Measurements from ENCODE around the gene VSNL1.
A peak's percentile ranks its signal among the peaks of the same experiment; 100 is the strongest.

The VSNL1 gene

GRCh38 chr2:17620841-17621240 lies 80.3 kb downstream of the VSNL1 start:
- H3K9me3 ChIP-seq (ENCODE audit: control insufficient read depth, insufficient read depth, low read depth, low read length), result no peaks in the 10 kb centered on the region
- no peak overlapping the region for H3K27ac ChIP-seq (ENCODE audit: extremely low read depth, low read depth, low read length)
- POLR2A ChIA-PET, result no interaction called here
- TF ChIP-seq ZNF366 (tag by site-specific recombination; conservative IDR thresholded peaks at IDR 0.05) (peak; percentile 43; the same call in 1 of the 2 replicates), ZNF768 (tag by site-specific recombination; IDR thresholded peaks at IDR 0.05) (no peak), ZNF660 (tag by site-specific recombination; IDR thresholded peaks at IDR 0.05) (no peak), GLIS2 (tag by site-specific recombination; IDR thresholded peaks at IDR 0.05) (no peak), ZNF2 (tag by site-specific recombination; IDR thresholded peaks at IDR 0.05) (no peak), ZNF560 (tag by site-specific recombination; IDR thresholded peaks at IDR 0.05; ENCODE audit: borderline replicate concordance) (no peak), FEZF1 (tag by site-specific recombination; IDR thresholded peaks at IDR 0.05) (no peak), ZSCAN16 (tag by site-specific recombination; IDR thresholded peaks at IDR 0.05) (no peak)
- CTCF ChIA-PET, result no interaction called here
- H3K4me3 ChIP-seq (ENCODE audit: low read depth, low read length), result no peak overlapping the region
- no peaks in the 10 kb centered on the region; the same call in 1 of the 2 replicates for H3K4me1 ChIP-seq (ENCODE audit: control insufficient read depth, insufficient read depth, low read length)
- H3K36me3 ChIP-seq (ENCODE audit: control insufficient read depth in 2 of 2, insufficient read depth in 1 of 2, low read length in 2 of 2), result no peaks in the 10 kb centered on the region

DNA sequence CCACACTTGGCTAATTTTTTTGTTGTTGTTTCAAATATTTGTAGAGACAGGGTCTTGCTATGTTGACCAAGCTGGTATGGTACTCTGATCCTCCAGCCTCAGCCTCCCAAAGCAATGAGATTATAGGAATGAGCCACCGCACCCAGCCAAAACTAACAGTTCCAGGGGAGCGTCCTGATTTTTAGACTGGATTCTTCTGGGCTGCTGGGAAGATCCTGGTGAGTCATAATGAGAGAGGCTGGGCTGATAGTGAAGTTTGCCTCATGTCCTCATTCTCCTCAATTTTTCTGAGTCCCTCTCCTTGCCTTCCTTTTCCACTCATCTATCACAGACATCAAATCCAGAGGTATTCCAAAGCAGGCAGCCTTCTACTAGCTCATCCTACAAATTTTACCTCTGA lies 81.3 kb downstream of the VSNL1 start:
- TF ChIP-seq TCF7L2 (IDR thresholded peaks at IDR 0.05; ENCODE audit: borderline replicate concordance, low read depth, low read length) (no peak), ZNF302 (tag by site-specific recombination; IDR thresholded peaks at IDR 0.05; ENCODE audit: low read depth) (no peak), ZNF747 (tag by site-specific recombination; IDR thresholded peaks at IDR 0.05) (no peak), ZNF837 (tag by site-specific recombination; IDR thresholded peaks at IDR 0.05) (no peak), ZNF529 (tag by site-specific recombination; IDR thresholded peaks at IDR 0.05; ENCODE audit: insufficient replicate concordance) (no peak), BCL6B (tag by site-specific recombination; IDR thresholded peaks at IDR 0.05) (no peak), ZNF174 (tag by site-specific recombination; IDR thresholded peaks at IDR 0.05) (no peak), ZNF292 (tag by site-specific recombination; IDR thresholded peaks at IDR 0.05; ENCODE audit: borderline replicate concordance, low read depth) (no peak), HOXC10 (CRISPR knock-in tag; IDR thresholded peaks at IDR 0.05) (no peak), SP2 (tag by site-specific recombination; IDR thresholded peaks at IDR 0.05) (no peak), ZSCAN23 (tag by site-specific recombination; IDR thresholded peaks at IDR 0.05) (no peak), ZBTB20 (tag by site-specific recombination; IDR thresholded peaks at IDR 0.05) (no peak), ZFP3 (tag by site-specific recombination; IDR thresholded peaks at IDR 0.05; ENCODE audit: low read depth) (no peak), ZNF280C (tag by site-specific recombination; IDR thresholded peaks at IDR 0.05) (no peak), ZNF266 (tag by site-specific recombination; IDR thresholded peaks at IDR 0.05; ENCODE audit: low read depth) (no peak), REPIN1 (tag by site-specific recombination; IDR thresholded peaks at IDR 0.05; ENCODE audit: low read depth) (no peak), ZNF561 (tag by site-specific recombination; IDR thresholded peaks at IDR 0.05; ENCODE audit: borderline replicate concordance) (no peak)
- TF ChIP-seq, protein P1, sequence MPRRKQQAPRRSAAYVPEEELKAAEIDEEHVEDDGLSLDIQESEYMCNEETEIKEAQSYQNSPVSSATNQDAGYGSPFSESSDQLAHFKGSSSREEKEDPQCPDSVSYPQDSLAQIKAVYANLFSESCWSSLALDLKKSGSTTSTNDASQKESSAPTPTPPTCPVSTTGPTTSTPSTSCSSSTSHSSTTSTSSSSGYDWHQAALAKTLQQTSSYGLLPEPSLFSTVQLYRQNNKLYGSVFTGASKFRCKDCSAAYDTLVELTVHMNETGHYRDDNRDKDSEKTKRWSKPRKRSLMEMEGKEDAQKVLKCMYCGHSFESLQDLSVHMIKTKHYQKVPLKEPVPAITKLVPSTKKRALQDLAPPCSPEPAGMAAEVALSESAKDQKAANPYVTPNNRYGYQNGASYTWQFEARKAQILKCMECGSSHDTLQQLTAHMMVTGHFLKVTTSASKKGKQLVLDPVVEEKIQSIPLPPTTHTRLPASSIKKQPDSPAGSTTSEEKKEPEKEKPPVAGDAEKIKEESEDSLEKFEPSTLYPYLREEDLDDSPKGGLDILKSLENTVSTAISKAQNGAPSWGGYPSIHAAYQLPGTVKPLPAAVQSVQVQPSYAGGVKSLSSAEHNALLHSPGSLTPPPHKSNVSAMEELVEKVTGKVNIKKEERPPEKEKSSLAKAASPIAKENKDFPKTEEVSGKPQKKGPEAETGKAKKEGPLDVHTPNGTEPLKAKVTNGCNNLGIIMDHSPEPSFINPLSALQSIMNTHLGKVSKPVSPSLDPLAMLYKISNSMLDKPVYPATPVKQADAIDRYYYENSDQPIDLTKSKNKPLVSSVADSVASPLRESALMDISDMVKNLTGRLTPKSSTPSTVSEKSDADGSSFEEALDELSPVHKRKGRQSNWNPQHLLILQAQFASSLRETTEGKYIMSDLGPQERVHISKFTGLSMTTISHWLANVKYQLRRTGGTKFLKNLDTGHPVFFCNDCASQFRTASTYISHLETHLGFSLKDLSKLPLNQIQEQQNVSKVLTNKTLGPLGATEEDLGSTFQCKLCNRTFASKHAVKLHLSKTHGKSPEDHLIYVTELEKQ (tag by site-specific recombination; IDR thresholded peaks at IDR 0.05; ENCODE audit: borderline replicate concordance), result no peak
- H3K4me3 ChIP-seq (ENCODE audit: low read depth, low read length), result no peak overlapping the region
- H3K36me3 ChIP-seq (ENCODE audit: control insufficient read depth in 2 of 2, insufficient read depth in 1 of 2, low read length in 2 of 2), result no peaks in the 10 kb centered on the region
- POLR2A ChIA-PET, result interaction anchor here (0.6 kb wide), 1 partner anchor 49 kb away, joined by 3 read pairs; no protein-coding TSS in a partner anchor
- no peaks in the 10 kb centered on the region for H3K9me3 ChIP-seq (ENCODE audit: control insufficient read depth, insufficient read depth, low read depth, low read length)
- H3K27ac ChIP-seq (ENCODE audit: extremely low read depth, low read depth, low read length), result no peak overlapping the region
- H3K4me1 ChIP-seq (ENCODE audit: control insufficient read depth, insufficient read depth, low read length), result no peaks in the 10 kb centered on the region; the same call in 1 of the 2 replicates
- CTCF ChIA-PET, result interaction anchor here (0.6 to 0.9 kb wide), 2 partner anchors 849 to 1349 kb away, joined by 4 to 5 read pairs; no protein-coding TSS in a partner anchor

Data from HEK293 (cell line).